H9 (cell line): ENCODE data around the gene ST8SIA5. TPM values are rescaled to one million over a fixed set of nuclear protein-coding genes. Genes with fewer than 3 reads are reported as not detected.

ENCODE experiments used
- DNase-seq: peaks from one replicate; pipeline ENCODE4 v3.0.0-alpha.2; 2017
- H2AFZ ChIP-seq: one replicate; pipeline ENCODE4 v1.6.1; 2013; ENCODE audit warnings: mild to moderate bottlenecking, low read length, control low read depth, moderate library complexity
- H2AK5ac ChIP-seq: 2 replicates; pipeline ENCODE4 v1.6.1; 2013; ENCODE audit warnings: low read length, control low read depth, mixed read lengths; ENCODE audit not compliant: insufficient read length
- H2BK120ac ChIP-seq: one replicate; pipeline ENCODE4 v1.6.1; 2013; ENCODE audit warnings: low read depth, mild to moderate bottlenecking, low read length, control low read depth, inconsistent platforms; ENCODE audit not compliant: poor library complexity, severe bottlenecking
- H2BK12ac ChIP-seq: 2 replicates; pipeline ENCODE4 v1.6.1; 2013; ENCODE audit warnings: low read length, control low read depth, mixed read lengths, low read depth; ENCODE audit not compliant: insufficient read length
- H2BK15ac ChIP-seq: 2 replicates; pipeline ENCODE4 v1.6.1; 2013; ENCODE audit warnings: low read depth, low read length, control low read depth
- H2BK20ac ChIP-seq: one replicate; pipeline ENCODE4 v1.6.1; 2013; ENCODE audit warnings: low read depth, mild to moderate bottlenecking, low read length, control low read depth, inconsistent platforms; ENCODE audit not compliant: poor library complexity, severe bottlenecking
- H2BK5ac ChIP-seq: 2 replicates; pipeline ENCODE4 v1.6.1; 2013; ENCODE audit warnings: low read length, control low read depth, mixed read lengths; ENCODE audit not compliant: insufficient read length
- H3K14ac ChIP-seq: 2 replicates; pipeline ENCODE4 v1.6.1; 2013; ENCODE audit warnings: low read length, control low read depth; ENCODE audit not compliant: insufficient read depth
- H3K18ac ChIP-seq: 2 replicates; pipeline ENCODE4 v1.6.1; 2013; ENCODE audit warnings: low read depth, mild to moderate bottlenecking, mixed read lengths, low read length, control low read depth; ENCODE audit not compliant: insufficient read length
- H3K23ac ChIP-seq: 2 replicates; pipeline ENCODE4 v1.6.1; 2013; ENCODE audit warnings: low read length, control low read depth, mixed read lengths, low read depth; ENCODE audit not compliant: insufficient read length
- H3K23me2 ChIP-seq: 2 replicates; pipeline ENCODE4 v1.6.1; 2013; ENCODE audit warnings: low read depth, mild to moderate bottlenecking, mixed read lengths, low read length, control low read depth; ENCODE audit not compliant: insufficient read length, poor library complexity, severe bottlenecking
- H3K27ac ChIP-seq: 2 replicates; pipeline ENCODE4 v1.5.1; 2013; ENCODE audit warnings: low read length, control low read depth, mixed read lengths, low read depth; ENCODE audit not compliant: insufficient read length
- H3K27me3 ChIP-seq: 2 replicates; pipeline ENCODE4 v1.6.1; 2013; ENCODE audit warnings: low read length, control low read depth, inconsistent platforms; ENCODE audit not compliant: insufficient read depth
- H3K4ac ChIP-seq: 2 replicates; pipeline ENCODE4 v1.6.1; 2013; ENCODE audit warnings: low read depth, mild to moderate bottlenecking, control low read depth, inconsistent platforms, low read length, moderate library complexity
- H3K4me1 ChIP-seq: 2 replicates; pipeline ENCODE4 v1.6.1; 2013; ENCODE audit warnings: low read length, control low read depth, inconsistent platforms; ENCODE audit not compliant: insufficient read depth
- H3K4me2 ChIP-seq: 2 replicates; pipeline ENCODE4 v1.6.1; 2013; ENCODE audit warnings: low read length, control low read depth, mixed read lengths; ENCODE audit not compliant: insufficient read length, insufficient read depth
- H3K56ac ChIP-seq: 2 replicates; pipeline ENCODE4 v1.6.1; 2013; ENCODE audit warnings: low read depth, mild to moderate bottlenecking, mixed read lengths, low read length, control low read depth; ENCODE audit not compliant: insufficient read length
- H3K79me1 ChIP-seq: 2 replicates; pipeline ENCODE4 v1.6.1; 2013; ENCODE audit warnings: low read depth, mild to moderate bottlenecking, moderate library complexity, low read length, control low read depth, inconsistent platforms; ENCODE audit not compliant: insufficient read depth, poor library complexity, severe bottlenecking
- H3K79me2 ChIP-seq: 2 replicates; pipeline ENCODE4 v1.6.1; 2013; ENCODE audit warnings: low read length, control low read depth, inconsistent platforms; ENCODE audit not compliant: insufficient read depth
- H3K9ac ChIP-seq: 2 replicates; pipeline ENCODE4 v1.6.1; 2013; ENCODE audit warnings: low read length, control low read depth, mixed read lengths; ENCODE audit not compliant: insufficient read length; ENCODE audit errors: extremely low read depth
- H3K9me3 ChIP-seq: one replicate; pipeline ENCODE4 v1.6.1; 2013; ENCODE audit warnings: low read depth, low read length, inconsistent platforms; ENCODE audit not compliant: control insufficient read depth
- H3T11ph ChIP-seq: one replicate; pipeline ENCODE4 v1.6.1; 2013; ENCODE audit warnings: mild to moderate bottlenecking, low read length, control low read depth, inconsistent platforms
- H4K20me1 ChIP-seq: one replicate; pipeline ENCODE4 v1.6.1; 2013; ENCODE audit not compliant: control insufficient read depth, insufficient read length, insufficient read depth
- H4K5ac ChIP-seq: 2 replicates; pipeline ENCODE4 v1.6.1; 2013; ENCODE audit warnings: low read depth, mild to moderate bottlenecking, mixed read lengths, low read length, control low read depth; ENCODE audit not compliant: insufficient read length
- H4K8ac ChIP-seq: replicated peaks from 2 replicates; pipeline ENCODE4 v1.6.1; 2013; ENCODE audit warnings: low read length, control low read depth, mixed read lengths, low read depth; ENCODE audit not compliant: insufficient read length
- H4K91ac ChIP-seq: 2 replicates; pipeline ENCODE4 v1.6.1; 2013; ENCODE audit warnings: low read depth, mild to moderate bottlenecking, moderate library complexity, mixed read lengths, low read length, control low read depth; ENCODE audit not compliant: insufficient read length
- H3K27ac Mint-ChIP-seq, 3 experiments: 2 replicates in 2 of 3; 3 replicates in 1 of 3; pipeline ENCODE4 v1.8.0; 2020 to 2021; ENCODE audit warnings: mixed read lengths in 3 of 3, mild to moderate bottlenecking in 1 of 3, moderate library complexity in 1 of 3
- H3K27me3 Mint-ChIP-seq: 2 replicates; pipeline ENCODE4 v1.8.0; 2021; ENCODE audit warnings: low read depth, mild to moderate bottlenecking, moderate library complexity, mixed read lengths
- H3K36me3 Mint-ChIP-seq, 3 experiments: 2 replicates in 2 of 3; 3 replicates in 1 of 3; pipeline ENCODE4 v1.8.0; 2020 to 2021; ENCODE audit warnings: low read depth in 3 of 3, mixed read lengths in 3 of 3; ENCODE audit not compliant: insufficient read depth in 1 of 3
- H3K4me1 Mint-ChIP-seq, 2 experiments: 2 replicates each; pipeline ENCODE4 v1.8.0; 2020; ENCODE audit warnings: mixed read lengths in 2 of 2
- H3K4me3 Mint-ChIP-seq, 2 experiments: 2 replicates in 1 of 2; 3 replicates in 1 of 2; pipeline ENCODE4 v1.8.0; 2020 to 2021; ENCODE audit warnings: mild to moderate bottlenecking in 2 of 2, mixed read lengths in 2 of 2, moderate library complexity in 1 of 2
- H3K9me3 Mint-ChIP-seq, 2 experiments: 2 replicates in 1 of 2; 3 replicates in 1 of 2; pipeline ENCODE4 v1.8.0; 2020; ENCODE audit warnings: mild to moderate bottlenecking in 2 of 2, mixed read lengths in 2 of 2, moderate library complexity in 1 of 2
- WGBS: extraction: QIAGEN DNeasy Blood & Tissue Kit; methylation state at CpG from one replicate; pipeline ENCODE4 v1.1.7; 2013; ENCODE audit warnings: missing lambda C conversion rate, low lambda C conversion rate, mixed read lengths; ENCODE audit not compliant: insufficient read length; ENCODE audit errors: extremely low coverage; 5-methylcytosine and 5-hydroxymethylcytosine counted together
- total RNA-seq: library from RNA; stranded (reverse); gene quantifications from 2 replicates; pipeline ENCODE4 v1.2.1, GENCODE V29; 2021
- TF ChIP-seq, protein P1 (sequence below): fragments of 200-600 bp; sonication (generic); conservative IDR thresholded peaks from 3 replicates; pipeline ENCODE4 v1.8.0; 2021; ENCODE audit warnings: antibody characterized with exemption, mild to moderate bottlenecking

Gene ST8SIA5
- total RNA-seq, 1 experiment from 2014 or later = 0.63 TPM

DNA sequence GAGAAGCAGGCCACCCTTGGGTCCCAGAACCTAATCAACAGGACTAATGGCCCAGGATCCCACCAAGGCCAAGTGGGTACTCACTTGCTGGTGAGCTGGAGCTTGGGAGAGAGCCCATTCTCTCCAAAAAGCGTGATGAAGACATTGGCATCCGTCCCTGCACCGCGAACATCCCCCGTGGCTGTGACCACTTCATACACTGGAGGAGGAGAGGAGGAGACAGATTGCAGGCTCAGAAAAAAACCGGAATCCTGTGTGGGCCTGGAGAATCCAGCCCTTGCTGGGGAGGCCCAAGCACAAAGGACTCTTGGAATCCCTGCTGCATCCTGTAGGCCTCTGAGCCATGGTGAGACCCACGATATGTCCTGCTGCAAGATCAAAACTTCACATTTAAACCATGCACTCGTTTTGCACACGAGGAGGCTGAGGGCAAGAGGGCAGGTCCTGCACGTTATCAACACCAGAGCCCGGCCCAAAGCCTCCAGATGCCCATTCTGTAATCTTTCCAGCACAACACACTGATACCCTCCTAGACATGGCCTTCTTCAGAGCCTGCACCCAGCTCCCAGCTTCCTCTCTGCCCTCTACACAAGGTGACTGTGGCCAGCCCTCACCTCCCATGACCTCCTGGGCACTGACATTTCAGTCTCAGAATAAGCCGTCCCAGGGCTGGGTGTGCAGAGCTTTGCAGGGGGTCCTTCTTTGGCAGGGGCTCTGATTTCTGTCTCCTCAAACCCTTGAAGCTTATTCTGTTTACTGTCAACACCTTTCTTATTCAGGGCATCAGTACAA is 107.6 kb downstream of the ST8SIA5 start:
- H3K79me1 ChIP-seq = no peaks in the 10 kb centered on the region
- Mint-ChIP-seq H3K9me3 (no peaks in the 10 kb centered on the region), H3K4me3 (no peak overlapping the region), H3K4me1 (no peaks in the 10 kb centered on the region), H3K27me3 (peaks cover 5% of the 10 kb centered on the region; the same call in 1 of the 2 replicates), H3K36me3 (no peaks in the 10 kb centered on the region), H3K27ac (no peak overlapping the region)
- no peak overlapping the region for H3K56ac ChIP-seq
- H2BK15ac ChIP-seq = no peak overlapping the region
- no peak overlapping the region for H2AK5ac ChIP-seq
- H3K79me2 ChIP-seq = no peaks in the 10 kb centered on the region
- no peak overlapping the region for H2BK12ac ChIP-seq
- H2BK20ac ChIP-seq = no peak overlapping the region
- no peak overlapping the region for H3K4me2 ChIP-seq
- no peak overlapping the region for H2BK120ac ChIP-seq
- TF ChIP-seq, protein P1, sequence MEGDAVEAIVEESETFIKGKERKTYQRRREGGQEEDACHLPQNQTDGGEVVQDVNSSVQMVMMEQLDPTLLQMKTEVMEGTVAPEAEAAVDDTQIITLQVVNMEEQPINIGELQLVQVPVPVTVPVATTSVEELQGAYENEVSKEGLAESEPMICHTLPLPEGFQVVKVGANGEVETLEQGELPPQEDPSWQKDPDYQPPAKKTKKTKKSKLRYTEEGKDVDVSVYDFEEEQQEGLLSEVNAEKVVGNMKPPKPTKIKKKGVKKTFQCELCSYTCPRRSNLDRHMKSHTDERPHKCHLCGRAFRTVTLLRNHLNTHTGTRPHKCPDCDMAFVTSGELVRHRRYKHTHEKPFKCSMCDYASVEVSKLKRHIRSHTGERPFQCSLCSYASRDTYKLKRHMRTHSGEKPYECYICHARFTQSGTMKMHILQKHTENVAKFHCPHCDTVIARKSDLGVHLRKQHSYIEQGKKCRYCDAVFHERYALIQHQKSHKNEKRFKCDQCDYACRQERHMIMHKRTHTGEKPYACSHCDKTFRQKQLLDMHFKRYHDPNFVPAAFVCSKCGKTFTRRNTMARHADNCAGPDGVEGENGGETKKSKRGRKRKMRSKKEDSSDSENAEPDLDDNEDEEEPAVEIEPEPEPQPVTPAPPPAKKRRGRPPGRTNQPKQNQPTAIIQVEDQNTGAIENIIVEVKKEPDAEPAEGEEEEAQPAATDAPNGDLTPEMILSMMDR = no peak
- H3K23ac ChIP-seq = no peak overlapping the region
- H3K18ac ChIP-seq = no peak overlapping the region
- DNase-seq = no peak
- H4K8ac ChIP-seq = no peak overlapping the region
- no peaks in the 10 kb centered on the region for H3K4me1 ChIP-seq
- no peak overlapping the region for H3K14ac ChIP-seq
- H3K23me2 ChIP-seq = no peaks in the 10 kb centered on the region
- H2BK5ac ChIP-seq = no peak overlapping the region
- H3K9ac ChIP-seq = no peak overlapping the region
- no peaks in the 10 kb centered on the region for H3K27me3 ChIP-seq
- H4K5ac ChIP-seq = no peak overlapping the region
- H3K27ac ChIP-seq = no peak overlapping the region
- no peak overlapping the region for H3T11ph ChIP-seq
- H3K9me3 ChIP-seq = no peaks in the 10 kb centered on the region
- no peak overlapping the region for H4K91ac ChIP-seq
- no peak overlapping the region for H3K4ac ChIP-seq
- H4K20me1 ChIP-seq = peaks cover 5% of the 10 kb centered on the region
- no peak overlapping the region for H2AFZ ChIP-seq
- WGBS = no CpG with 5 or more reads among the region's 12 CpGs
